ENCODE data around the gene MADD. TPM values are rescaled to one million over a fixed set of nuclear protein-coding genes. Genes with fewer than 3 reads are reported as not detected.

MADD gene
- total and polyA plus RNA-seq, 2 donors (not counting 3 experiments of a cell fraction or from before 2014, with no cell fraction given): 35.3 to 36.8 TPM

DNA sequence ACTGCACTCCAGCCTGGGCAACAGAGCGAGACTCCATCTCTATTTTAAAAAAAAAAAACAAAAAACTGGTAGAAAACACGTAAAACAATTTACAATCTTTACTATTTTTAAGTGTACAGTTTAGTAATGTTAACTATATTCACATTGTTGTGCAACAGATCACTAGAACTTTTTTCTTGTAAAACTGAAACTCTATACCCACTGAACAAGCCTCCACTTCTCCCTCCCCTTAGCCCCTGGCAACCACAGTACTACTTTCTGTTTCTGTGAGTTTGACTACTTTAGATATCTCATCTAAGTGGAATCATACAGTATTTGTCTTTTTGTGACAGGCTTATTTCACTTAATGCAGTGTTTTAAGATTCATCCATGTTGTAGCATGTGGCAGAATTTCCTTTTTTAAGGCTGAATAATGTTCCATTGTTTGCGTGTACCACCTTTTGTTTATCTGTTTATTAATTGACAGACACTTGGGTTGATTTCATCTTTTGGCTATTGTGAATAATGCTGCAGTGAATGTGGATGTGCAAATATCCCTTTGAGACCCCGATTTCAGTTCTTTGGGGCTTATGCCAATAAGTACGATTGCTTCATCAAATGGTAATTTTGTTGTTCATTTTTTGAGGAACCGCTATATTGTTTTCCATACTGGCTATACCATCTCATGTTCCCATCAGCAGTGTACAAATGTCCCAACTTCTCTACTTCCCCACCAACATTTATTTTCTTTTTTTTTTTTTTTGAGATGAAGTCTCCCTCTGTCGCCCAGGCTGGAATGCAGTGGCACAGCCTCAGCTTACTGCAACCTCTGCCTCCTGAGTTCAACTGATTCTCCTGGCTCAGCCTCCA is 44.2 kb upstream of the MADD start:
- ChIA-PET POLR2A (no interaction called here), CTCF (interaction anchor here (1.0 to 1.2 kb wide), 2 partner anchors 11 to 40 kb away, joined by 3 read pairs; partner anchors contain the start of gene DDB2)
- Histone ChIP-seq H3K27ac (ENCODE audit: insufficient read depth, low read depth, low read length) (no peak overlapping the region), H3K4me1 (ENCODE audit: control insufficient read depth, extremely low read depth, insufficient read depth, low read length) (peaks cover 5% of the 10 kb centered on the region), H2AFZ (ENCODE audit: low read depth, low read length) (no peak overlapping the region), H3K79me2 (ENCODE audit: control insufficient read depth, insufficient read depth, low read length) (peaks cover 8% of the 10 kb centered on the region), H3K36me3 (ENCODE audit: control insufficient read depth in 2 of 2, extremely low read depth in 1 of 2, insufficient read depth in 2 of 2, low read length in 2 of 2) (peaks cover 4 to 9% of the 10 kb centered on the region in 2 experiments), H3K27me3 (ENCODE audit: control insufficient read depth in 2 of 2, insufficient read depth in 2 of 2, low read length in 2 of 2) (no peaks in the 10 kb centered on the region), H3K4me3 (replicated peaks in 1 of 3; ENCODE audit: insufficient read depth in 1 of 3, low read depth in 1 of 3, low read length in 3 of 3) (no peak overlapping the region), H3K4me2 (ENCODE audit: insufficient read depth, low read length) (no peak overlapping the region), H4K20me1 (replicated peaks; ENCODE audit: control insufficient read depth, extremely low read depth, insufficient read depth, low read length) (no peaks in the 10 kb centered on the region), H3K9ac (replicated peaks; ENCODE audit: extremely low read depth, insufficient read depth, low read length) (no peak overlapping the region), H3K9me3 (replicated peaks; ENCODE audit: control insufficient read depth, insufficient read depth, low read length) (no peaks in the 10 kb centered on the region), H3K9me1 (replicated peaks; ENCODE audit: control insufficient read depth, extremely low read depth, insufficient read depth, low read length) (no peaks in the 10 kb centered on the region)
- intact Hi-C loops (cut with micrococcal nuclease): no loop called here
- TF ChIP-seq CTCF (IDR thresholded peaks at IDR 0.05; ENCODE audit: extremely low read depth in 1 of 2, insufficient read depth in 1 of 2, low read depth in 1 of 2, low read length in 2 of 2) (no peak), POLR2A (IDR thresholded peaks at IDR 0.05; ENCODE audit: low read depth, low read length) (no peak), MYC (IDR thresholded peaks at IDR 0.05; ENCODE audit: low read depth, low read length) (no peak), EZH2 (IDR thresholded peaks at IDR 0.05; ENCODE audit: borderline replicate concordance, low read depth, low read length, severe bottlenecking) (no peak), JUN (IDR thresholded peaks at IDR 0.05; ENCODE audit: borderline replicate concordance, insufficient read depth, insufficient read length, low read depth) (no peak), POLR2AphosphoS5 (IDR thresholded peaks at IDR 0.05; ENCODE audit: insufficient read depth, low read depth, low read length) (no peak), MAX (IDR thresholded peaks at IDR 0.05; ENCODE audit: insufficient read depth, insufficient read length) (no peak), GATA2 (IDR thresholded peaks at IDR 0.05; ENCODE audit: insufficient read depth, insufficient read length, low read depth, low read length) (no peak), FOS (IDR thresholded peaks at IDR 0.05; ENCODE audit: borderline replicate concordance, insufficient read depth, low read length) (no peak)
- DNase-seq (ENCODE audit: low read depth, low spot score) (no peak), FAIRE-seq (no peak)
- dilution Hi-C loops (cut with MboI; ENCODE audit: extremely low pct_ligation_motif_present, low sequenced_read_pairs): no loop called here
- no TSS peak for BruUV-seq (replicated peaks)

Data from endothelial cell of umbilical vein (primary cell).